ENCODE data around the gene TXNRD2. TPM values are rescaled to one million over a fixed set of nuclear protein-coding genes. Genes with fewer than 3 reads are reported as not detected.

TXNRD2 gene
- total and polyA plus RNA-seq, 2 donors (not counting 1 experiment from before 2014, with no cell fraction given), result 24.8 to 36.2 TPM

- ChIA-PET CTCF (interaction anchor here (0.8 to 1.1 kb wide), 2 partner anchors 157 to 437 kb away, joined by 3 read pairs; no protein-coding TSS in a partner anchor), POLR2A (no interaction called here)
- 96% methylated on average over 17 of the region's 17 CpGs for WGBS (ENCODE audit: insufficient coverage)
- H3K27me3 ChIP-seq (replicated peaks in 1 of 4; ENCODE audit: control extremely low read depth in 1 of 4, control insufficient read depth in 3 of 4, insufficient read depth in 4 of 4, low read length in 3 of 4), result no peaks in the 10 kb centered on the region
- H3K4me2 ChIP-seq (replicated peaks; ENCODE audit: low read depth, low read length, poor library complexity, severe bottlenecking), result no peak overlapping the region
- ATAC-seq (ENCODE audit: low read depth) (no peak), DNase-seq (no peak)
- H3K27ac ChIP-seq (ENCODE audit: low read length in 2 of 2), result no peak overlapping the region
- H3K27ac Mint-ChIP-seq, result no peak overlapping the region
- no peaks in the 10 kb centered on the region for H3K9me3 ChIP-seq (ENCODE audit: control extremely low read depth in 1 of 3, control insufficient read depth in 2 of 3, insufficient read depth in 1 of 3, low read length in 2 of 3)
- intact Hi-C loops (cut with micrococcal nuclease), result no loop called here
- no peak overlapping the region for H3K4me3 ChIP-seq (ENCODE audit: control extremely low read depth in 1 of 5, extremely low read depth in 1 of 5, insufficient read depth in 1 of 5, low read depth in 2 of 5, low read length in 4 of 5)
- H3K4me3 Mint-ChIP-seq, result no peak overlapping the region
- H2AFZ ChIP-seq (ENCODE audit: insufficient read depth, low read depth, low read length, poor library complexity, severe bottlenecking), result no peak overlapping the region
- no peaks in the 10 kb centered on the region for H3K9me3 Mint-ChIP-seq (ENCODE audit: insufficient read depth)
- no peak overlapping the region for H3K9ac ChIP-seq (ENCODE audit: low read length)
- no peaks in the 10 kb centered on the region for H3K27me3 Mint-ChIP-seq
- peaks cover 37% of the 10 kb centered on the region for H3K4me1 Mint-ChIP-seq
- H4K20me1 ChIP-seq (ENCODE audit: control insufficient read depth, insufficient read depth, low read length, poor library complexity, severe bottlenecking), result no peaks in the 10 kb centered on the region
- H3K79me2 ChIP-seq (ENCODE audit: control insufficient read depth, insufficient read depth, low read length), result no peaks in the 10 kb centered on the region
- peaks cover 34 to 41% of the 10 kb centered on the region in 2 donors for H3K4me1 ChIP-seq (ENCODE audit: control insufficient read depth in 2 of 2, insufficient read depth in 2 of 2, low read length in 2 of 2)
- TF ChIP-seq EZH2 (IDR thresholded peaks at IDR 0.05; ENCODE audit: borderline replicate concordance, insufficient read depth, low read depth, low read length, poor library complexity, severe bottlenecking), result no peak
- no peak for TF ChIP-seq CTCF (IDR thresholded peaks at IDR 0.05)
- no peaks in the 10 kb centered on the region for H3K36me3 ChIP-seq (replicated peaks in 1 of 2; ENCODE audit: control extremely low read depth in 1 of 2, control insufficient read depth in 1 of 2, extremely low read depth in 1 of 2, insufficient read depth in 2 of 2, low read length in 1 of 2)
These were observed 53.4 kb downstream of the TXNRD2 start for GRCh38 chr22:19888131-19888746.

DNA sequence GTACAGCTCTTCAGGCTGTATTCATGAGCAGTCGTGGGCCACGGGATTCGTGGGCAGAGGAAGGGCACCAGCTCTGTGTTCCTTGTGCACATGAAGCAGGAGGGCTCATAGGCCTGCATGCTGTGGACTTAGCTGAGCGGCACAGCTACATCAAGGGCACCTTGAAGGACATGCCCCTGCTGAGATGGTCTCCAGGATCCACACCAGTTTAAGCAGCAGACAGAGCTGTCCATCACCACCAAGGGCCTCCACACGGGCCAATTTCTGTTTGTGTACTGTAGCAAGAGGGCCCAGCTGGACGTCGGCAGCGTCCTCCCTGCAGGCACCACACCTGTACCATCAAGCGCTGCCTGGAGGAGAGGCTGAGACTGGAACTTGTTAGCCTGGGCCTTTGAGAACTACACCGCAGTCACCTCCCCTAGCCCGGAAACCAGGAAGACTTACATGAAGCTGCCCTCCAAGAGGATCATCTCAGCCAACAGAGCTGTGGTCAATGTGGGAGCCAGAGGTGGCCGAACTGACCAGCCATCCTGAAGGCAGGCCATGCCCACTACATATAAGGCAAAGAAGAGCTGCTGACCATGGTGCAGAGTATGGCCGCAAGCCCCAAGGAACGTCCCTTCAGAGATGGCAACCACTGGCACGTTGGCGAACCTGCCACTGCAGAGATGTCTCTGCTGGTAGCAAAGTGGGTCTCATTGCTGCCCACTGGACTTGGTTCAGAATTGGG is 54.2 kb downstream of the TXNRD2 start:
- no peaks in the 10 kb centered on the region for H3K9me3 ChIP-seq (ENCODE audit: control extremely low read depth in 1 of 3, control insufficient read depth in 2 of 3, insufficient read depth in 1 of 3, low read length in 2 of 3)
- ATAC-seq (ENCODE audit: low read depth) (peak; percentile 5), DNase-seq (no peak)
- Mint-ChIP-seq H3K9me3 (ENCODE audit: insufficient read depth) (no peaks in the 10 kb centered on the region), H3K27me3 (no peaks in the 10 kb centered on the region), H3K4me3 (no peak overlapping the region), H3K4me1 (peaks cover 33% of the 10 kb centered on the region), H3K27ac (peak overlapping the region; percentile 91)
- H2AFZ ChIP-seq (ENCODE audit: insufficient read depth, low read depth, low read length, poor library complexity, severe bottlenecking), result no peak overlapping the region
- CTCF ChIA-PET, result interaction anchor here (0.8 to 2.1 kb wide), 3 partner anchors 23 to 436 kb away, joined by 3 to 7 read pairs (median 7); no protein-coding TSS in a partner anchor
- peak overlapping the region; percentile 53 for H3K4me2 ChIP-seq (replicated peaks; ENCODE audit: low read depth, low read length, poor library complexity, severe bottlenecking)
- TF ChIP-seq CTCF (IDR thresholded peaks at IDR 0.05) (no peak), EZH2 (IDR thresholded peaks at IDR 0.05; ENCODE audit: borderline replicate concordance, insufficient read depth, low read depth, low read length, poor library complexity, severe bottlenecking) (no peak)
- WGBS (ENCODE audit: insufficient coverage), result 85% methylated on average over 15 of the region's 16 CpGs
- H3K4me1 ChIP-seq (ENCODE audit: control insufficient read depth in 2 of 2, insufficient read depth in 2 of 2, low read length in 2 of 2), result peaks cover 32 to 37% of the 10 kb centered on the region in 2 donors
- H3K27ac ChIP-seq (ENCODE audit: low read length in 2 of 2), result no peak overlapping the region
- no peaks in the 10 kb centered on the region for H3K79me2 ChIP-seq (ENCODE audit: control insufficient read depth, insufficient read depth, low read length)
- no peak overlapping the region for H3K9ac ChIP-seq (ENCODE audit: low read length)
- no peaks in the 10 kb centered on the region for H4K20me1 ChIP-seq (ENCODE audit: control insufficient read depth, insufficient read depth, low read length, poor library complexity, severe bottlenecking)
- no peaks in the 10 kb centered on the region for H3K27me3 ChIP-seq (replicated peaks in 1 of 4; ENCODE audit: control extremely low read depth in 1 of 4, control insufficient read depth in 3 of 4, insufficient read depth in 4 of 4, low read length in 3 of 4)
- no peaks in the 10 kb centered on the region for H3K36me3 ChIP-seq (replicated peaks in 1 of 2; ENCODE audit: control extremely low read depth in 1 of 2, control insufficient read depth in 1 of 2, extremely low read depth in 1 of 2, insufficient read depth in 2 of 2, low read length in 1 of 2)
- POLR2A ChIA-PET, result no interaction called here
- no peak overlapping the region for H3K4me3 ChIP-seq (ENCODE audit: control extremely low read depth in 1 of 5, extremely low read depth in 1 of 5, insufficient read depth in 1 of 5, low read depth in 2 of 5, low read length in 4 of 5)
- intact Hi-C loops (cut with micrococcal nuclease), result no loop called here
